ENCODE measurements around the gene SEPTIN5. TPM values are rescaled to one million over a fixed set of nuclear protein-coding genes. Genes with fewer than 3 reads are reported as not detected.

The SEPTIN5 gene
- polyA plus RNA-seq, 6 donors from 2014 or later, result 0.38 to 1.6 (median 1.0) TPM; not detected in 1

DNA sequence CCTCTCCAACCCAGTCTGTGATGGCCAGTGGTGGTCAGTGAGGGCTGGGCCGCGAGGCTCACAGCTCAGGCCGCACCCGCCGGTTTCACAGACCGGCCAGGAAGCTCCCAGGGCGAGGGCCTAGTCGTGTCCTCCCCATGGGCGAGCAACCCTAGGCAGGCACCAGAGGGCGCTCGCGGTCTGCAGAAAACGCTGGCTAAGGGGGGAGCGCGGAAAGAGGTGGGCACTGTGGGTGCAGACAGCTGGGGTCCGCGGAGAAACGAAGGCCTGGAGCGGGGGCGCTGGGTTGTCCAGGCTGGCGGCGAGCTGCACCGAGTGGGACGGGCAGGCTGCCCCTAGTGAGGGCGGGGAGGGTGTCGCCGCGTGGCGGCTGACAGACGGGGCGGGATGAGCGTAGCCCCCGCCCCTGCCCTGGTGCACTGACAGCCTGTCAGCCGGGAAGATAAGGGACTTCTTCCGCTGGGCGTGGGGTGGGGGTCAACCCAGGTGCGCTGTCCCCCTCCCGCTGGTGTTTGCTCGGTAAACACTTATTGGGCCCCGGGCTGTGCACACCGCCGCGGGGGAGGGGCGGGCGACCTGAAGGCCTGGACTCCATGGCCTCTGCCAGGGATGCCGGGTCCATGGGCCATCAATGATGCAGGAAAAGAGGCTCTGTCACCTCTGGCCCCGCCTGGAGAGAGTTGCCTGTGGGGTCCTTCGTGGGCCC is 16.5 kb downstream of the SEPTIN5 start:
- peaks cover 4 to 6% (median 6%) of the 10 kb centered on the region in 3 donors for H3K4me1 Mint-ChIP-seq

GRCh38 chr22:19731361-19732135 is 17.2 kb downstream of the SEPTIN5 start:
- no peaks in the 10 kb centered on the region for H3K36me3 Mint-ChIP-seq
- H3K4me1 Mint-ChIP-seq, result peaks cover 4 to 6% (median 6%) of the 10 kb centered on the region in 3 donors
- H3K4me3 Mint-ChIP-seq, result peak overlapping the region in 3 of 8 donors; percentile 5 to 81 (median 61)
- H3K27ac Mint-ChIP-seq, result no peak overlapping the region
- no peaks in the 10 kb centered on the region for H3K9me3 Mint-ChIP-seq
- no peak for ATAC-seq (ENCODE audit: low read depth in 2 of 2)
- peaks cover 12 to 63% (median 18%) of the 10 kb centered on the region in 3 donors for H3K27me3 Mint-ChIP-seq
- DNase-seq, result no peak

More for the DNA sequence above, 16.5 kb downstream of the SEPTIN5 start:
- Mint-ChIP-seq H3K4me3 (peak overlapping the region; percentile 43 to 92 (median 82)), H3K36me3 (peaks cover 0 to under 1% of the 10 kb centered on the region in 2 donors), H3K27me3 (peaks cover 12 to 67% (median 20%) of the 10 kb centered on the region in 3 donors), H3K9me3 (no peaks in the 10 kb centered on the region), H3K27ac (peak overlapping the region in 1 of 6 donors; percentile 49)
- peak; percentile 85 to 89 for ATAC-seq (ENCODE audit: low read depth in 2 of 2)
- DNase-seq, result peak; percentile 76

DNA sequence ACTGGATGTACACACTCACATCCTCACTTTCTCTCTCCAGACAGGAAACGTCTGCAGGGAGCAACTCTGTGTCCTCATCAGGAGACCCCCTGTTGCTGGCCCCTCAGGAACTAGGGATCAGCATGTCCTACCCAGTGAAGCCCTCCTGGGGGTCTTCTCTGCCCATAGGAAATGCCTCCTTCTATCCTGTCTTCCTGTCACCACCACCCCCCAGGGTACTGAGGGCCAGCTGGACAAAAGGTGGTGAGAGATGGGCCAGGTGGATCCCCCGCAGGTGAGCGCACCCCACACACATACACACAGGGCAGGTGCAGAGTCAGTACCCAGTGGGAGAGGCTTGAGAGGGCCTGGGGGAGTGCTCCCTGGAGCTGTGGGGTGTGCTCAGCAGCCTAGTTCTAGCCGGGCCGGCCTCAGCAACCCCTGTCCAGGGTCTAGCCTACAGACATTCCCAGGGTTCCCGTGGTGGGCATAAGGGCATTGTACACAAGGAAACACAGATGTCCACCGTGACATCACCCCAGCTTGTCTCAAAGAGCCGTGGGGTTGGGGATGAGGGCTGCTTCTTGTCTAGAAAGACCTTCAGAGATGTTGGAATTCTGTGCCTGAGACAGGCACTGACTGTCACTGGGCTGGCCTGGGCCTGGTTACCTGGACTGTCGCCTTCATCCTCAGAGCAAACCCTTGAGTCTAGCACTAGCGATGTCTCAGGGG is 18.3 kb downstream of the SEPTIN5 start:
- Mint-ChIP-seq H3K4me3 (peak overlapping the region in 1 of 8 donors; percentile 40), H3K27ac (no peak overlapping the region), H3K9me3 (no peaks in the 10 kb centered on the region), H3K4me1 (peaks cover 4 to 6% (median 5%) of the 10 kb centered on the region in 3 donors), H3K27me3 (peaks cover 12 to 58% (median 12%) of the 10 kb centered on the region in 3 donors), H3K36me3 (no peaks in the 10 kb centered on the region)
- no peak for ATAC-seq (ENCODE audit: low read depth in 2 of 2)
- no peak for DNase-seq

DNA sequence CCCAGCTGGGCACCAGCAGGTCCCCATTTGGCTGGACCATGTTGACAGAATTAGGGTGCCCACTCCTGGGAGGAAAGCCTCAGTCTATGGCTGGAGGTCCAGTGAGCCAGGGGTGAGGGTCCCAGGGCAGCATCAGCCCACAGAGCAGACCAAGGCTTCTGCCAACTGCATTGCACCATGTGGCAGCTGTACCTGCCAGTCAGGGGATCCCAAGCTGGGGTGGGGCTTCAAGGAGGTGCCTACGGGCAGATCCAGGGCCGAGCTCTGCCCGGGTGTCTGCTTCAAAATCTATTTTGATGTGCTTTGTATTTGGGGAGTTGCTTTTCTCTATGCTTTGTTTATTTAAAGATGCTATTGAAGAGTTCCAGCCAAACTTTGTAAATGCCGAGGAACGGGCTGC is 19.5 kb downstream of the SEPTIN5 start:
- DNase-seq (no peak), ATAC-seq (ENCODE audit: low read depth in 2 of 2) (no peak)
- Mint-ChIP-seq H3K27me3 (peaks cover 7 to 47% (median 8%) of the 10 kb centered on the region in 3 donors), H3K4me1 (peaks cover 2 to 6% (median 4%) of the 10 kb centered on the region in 3 donors), H3K27ac (no peak overlapping the region), H3K9me3 (no peaks in the 10 kb centered on the region), H3K36me3 (no peaks in the 10 kb centered on the region), H3K4me3 (no peak overlapping the region)

DNA sequence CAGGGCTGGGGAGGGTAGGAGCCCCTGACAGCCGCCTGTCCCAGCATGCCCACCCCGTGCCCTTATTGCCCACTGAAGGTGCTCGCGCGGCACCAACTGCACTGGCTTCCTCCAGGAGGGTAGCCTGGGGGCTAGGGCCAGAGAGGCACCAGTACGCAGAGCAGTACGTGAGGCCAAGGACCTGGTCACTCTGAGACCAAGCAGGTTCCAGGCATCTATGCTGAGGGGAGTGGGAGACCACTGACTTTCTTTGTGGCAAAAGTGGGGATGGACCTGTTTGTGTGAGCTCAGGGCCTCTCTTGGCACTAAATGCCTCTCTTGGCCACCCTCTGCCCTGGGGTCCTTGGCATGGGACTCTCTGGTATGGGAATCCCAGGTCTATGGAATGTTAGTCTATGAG is 19.9 kb downstream of the SEPTIN5 start:
- peaks cover 7 to 45% (median 8%) of the 10 kb centered on the region in 3 donors for H3K27me3 Mint-ChIP-seq
- no peak for DNase-seq
- no peaks in the 10 kb centered on the region for H3K36me3 Mint-ChIP-seq
- no peak for ATAC-seq (ENCODE audit: low read depth in 2 of 2)
- no peaks in the 10 kb centered on the region for H3K9me3 Mint-ChIP-seq
- no peak overlapping the region for H3K27ac Mint-ChIP-seq
- H3K4me1 Mint-ChIP-seq, result peaks cover 2 to 6% (median 4%) of the 10 kb centered on the region in 3 donors
- H3K4me3 Mint-ChIP-seq, result peak overlapping the region in 1 of 8 donors; percentile 37

- Mint-ChIP-seq H3K4me1 (peaks cover 2 to 6% (median 4%) of the 10 kb centered on the region in 3 donors), H3K27me3 (peaks cover 7 to 40% (median 8%) of the 10 kb centered on the region in 3 donors), H3K36me3 (no peaks in the 10 kb centered on the region), H3K4me3 (no peak overlapping the region), H3K9me3 (no peaks in the 10 kb centered on the region), H3K27ac (no peak overlapping the region)
- DNase-seq (no peak), ATAC-seq (ENCODE audit: low read depth in 2 of 2) (no peak)
These were observed 20.6 kb downstream of the SEPTIN5 start for GRCh38 chr22:19734837-19735382.

- H3K27me3 Mint-ChIP-seq, result peaks cover 0 to 37% (median 8%) of the 10 kb centered on the region in 3 donors
- peak overlapping the region in 1 of 8 donors; percentile 53 for H3K4me3 Mint-ChIP-seq
- ATAC-seq (ENCODE audit: low read depth in 2 of 2), result no peak
- no peaks in the 10 kb centered on the region for H3K9me3 Mint-ChIP-seq
- no peak for DNase-seq
- no peaks in the 10 kb centered on the region for H3K36me3 Mint-ChIP-seq
- H3K27ac Mint-ChIP-seq, result no peak overlapping the region
- H3K4me1 Mint-ChIP-seq, result peaks cover 0 to under 1% (median 0%) of the 10 kb centered on the region in 3 donors
These were observed 21.6 kb downstream of the SEPTIN5 start for GRCh38 chr22:19735665-19736510.

- Mint-ChIP-seq H3K27me3 (peaks cover 0 to 23% (median 8%) of the 10 kb centered on the region in 3 donors), H3K36me3 (no peaks in the 10 kb centered on the region), H3K9me3 (no peaks in the 10 kb centered on the region), H3K4me1 (no peaks in the 10 kb centered on the region), H3K27ac (peak overlapping the region in 1 of 6 donors; percentile 47), H3K4me3 (no peak overlapping the region)
- DNase-seq (no peak), ATAC-seq (ENCODE audit: low read depth in 2 of 2) (no peak)
These were observed 23.8 kb downstream of the SEPTIN5 start for GRCh38 chr22:19737846-19738663.

GRCh38 chr22:19738664-19739447 is 24.6 kb downstream of the SEPTIN5 start:
- ATAC-seq (ENCODE audit: low read depth in 2 of 2) (no peak), DNase-seq (no peak)
- H3K4me1 Mint-ChIP-seq, result no peaks in the 10 kb centered on the region
- no peaks in the 10 kb centered on the region for H3K36me3 Mint-ChIP-seq
- no peaks in the 10 kb centered on the region for H3K9me3 Mint-ChIP-seq
- no peak overlapping the region for H3K4me3 Mint-ChIP-seq
- peaks cover 0 to 16% (median 5%) of the 10 kb centered on the region in 3 donors for H3K27me3 Mint-ChIP-seq
- H3K27ac Mint-ChIP-seq, result no peak overlapping the region

DNA sequence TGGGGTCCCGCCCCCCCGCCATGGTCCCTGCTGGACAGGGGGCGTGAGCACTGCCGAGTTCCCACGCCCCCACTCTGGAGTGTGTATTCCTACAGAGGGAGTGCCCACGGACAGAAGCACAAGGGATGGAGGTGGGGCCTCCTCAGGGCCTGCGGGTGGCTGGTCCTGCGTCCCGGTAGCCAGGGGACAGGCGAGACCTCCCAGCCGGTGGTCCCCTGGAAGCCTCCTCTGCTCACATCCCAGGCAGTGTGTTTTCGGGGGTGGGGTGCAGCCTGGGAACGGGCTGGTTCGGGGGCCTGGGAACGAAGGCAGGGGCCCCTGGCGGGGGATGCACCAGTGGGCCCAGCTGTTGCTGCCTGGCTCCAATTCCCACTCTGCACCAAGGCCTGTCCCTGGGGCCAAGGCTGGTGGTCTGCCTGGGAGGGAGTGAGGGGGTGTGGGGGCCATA is 25.2 kb downstream of the SEPTIN5 start:
- Mint-ChIP-seq H3K4me3 (no peak overlapping the region), H3K27ac (no peak overlapping the region), H3K9me3 (no peaks in the 10 kb centered on the region), H3K36me3 (no peaks in the 10 kb centered on the region), H3K4me1 (no peaks in the 10 kb centered on the region), H3K27me3 (peaks cover 0 to 12% (median 0%) of the 10 kb centered on the region in 3 donors)
- ATAC-seq (ENCODE audit: low read depth in 2 of 2), result no peak
- no peak for DNase-seq

- Mint-ChIP-seq H3K36me3 (no peaks in the 10 kb centered on the region), H3K9me3 (no peaks in the 10 kb centered on the region), H3K27ac (no peak overlapping the region), H3K4me3 (no peak overlapping the region), H3K4me1 (no peaks in the 10 kb centered on the region), H3K27me3 (peaks cover 0 to 12% (median 0%) of the 10 kb centered on the region in 3 donors)
- DNase-seq (no peak), ATAC-seq (ENCODE audit: low read depth in 2 of 2) (no peak)
These were observed 25.7 kb downstream of the SEPTIN5 start for GRCh38 chr22:19739911-19740449.

Data from naive B cell (primary cell).